Measurements from ENCODE around the gene SLCO3A1.
A peak's percentile ranks its signal among the peaks of the same experiment; 100 is the strongest.
"Not testable (repeated sequence)": the region's sequence is repeated elsewhere in the genome, so short reads cannot be mapped to it uniquely, and the experiment has no call there.

The SLCO3A1 gene

GRCh38 chr15:92068121-92068520, 214.6 kb downstream of the SLCO3A1 start:
- DNase-seq = no peak
- TF ChIP-seq POLR2A (IDR thresholded peaks at IDR 0.05; ENCODE audit: low read length) = no peak
- no peak for TF ChIP-seq GATA1 (IDR thresholded peaks at IDR 0.05; ENCODE audit: low read depth, low read length)

DNA sequence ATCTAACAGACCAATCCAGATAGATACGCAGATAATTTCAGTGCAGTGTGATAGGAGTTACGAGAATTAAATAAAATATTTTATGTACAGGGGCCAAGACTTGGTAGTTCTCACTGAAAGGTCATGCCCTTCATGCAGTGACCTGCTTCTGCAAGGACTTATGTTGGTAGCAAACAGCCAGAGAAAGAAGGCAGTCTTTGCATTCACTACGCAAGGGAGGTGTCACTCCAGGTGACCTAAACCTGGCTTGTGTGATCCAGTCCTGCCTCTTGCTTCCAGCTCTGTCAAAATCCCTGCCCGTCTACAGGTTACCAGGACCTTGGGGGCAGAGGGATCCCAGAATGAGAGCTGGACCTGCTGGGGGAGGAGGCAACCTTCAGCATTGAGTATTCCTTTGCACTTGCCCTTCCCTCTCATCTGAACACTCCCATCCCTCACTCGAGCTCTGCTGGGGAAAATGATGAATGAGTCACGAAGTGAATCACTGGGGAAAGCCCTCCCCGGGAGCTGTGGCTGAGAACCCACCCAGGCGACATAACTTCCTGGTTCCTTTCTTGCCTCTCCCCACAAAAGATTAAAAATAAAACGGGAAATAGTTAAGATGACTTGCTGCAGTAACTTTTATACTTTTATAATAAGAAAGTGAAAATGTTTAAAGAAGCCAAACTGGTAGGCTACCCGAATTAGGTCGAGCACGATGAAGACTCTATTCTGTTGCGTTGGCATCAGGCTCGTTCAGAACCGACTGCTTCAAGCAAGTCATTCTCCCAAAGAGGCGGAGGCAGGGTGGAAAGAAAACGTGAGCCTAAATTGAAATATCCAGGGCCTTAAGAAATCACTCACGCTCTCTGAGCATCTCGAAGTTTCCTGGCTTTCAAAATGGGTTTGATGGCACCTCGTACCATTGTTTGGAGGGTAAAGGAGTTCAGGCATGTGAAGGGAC, 216.1 kb downstream of the SLCO3A1 start:
- no peak for TF ChIP-seq GATA1 (IDR thresholded peaks at IDR 0.05; ENCODE audit: low read depth, low read length)
- TF ChIP-seq POLR2A (IDR thresholded peaks at IDR 0.05; ENCODE audit: low read length) = no peak
- DNase-seq = no peak

DNA sequence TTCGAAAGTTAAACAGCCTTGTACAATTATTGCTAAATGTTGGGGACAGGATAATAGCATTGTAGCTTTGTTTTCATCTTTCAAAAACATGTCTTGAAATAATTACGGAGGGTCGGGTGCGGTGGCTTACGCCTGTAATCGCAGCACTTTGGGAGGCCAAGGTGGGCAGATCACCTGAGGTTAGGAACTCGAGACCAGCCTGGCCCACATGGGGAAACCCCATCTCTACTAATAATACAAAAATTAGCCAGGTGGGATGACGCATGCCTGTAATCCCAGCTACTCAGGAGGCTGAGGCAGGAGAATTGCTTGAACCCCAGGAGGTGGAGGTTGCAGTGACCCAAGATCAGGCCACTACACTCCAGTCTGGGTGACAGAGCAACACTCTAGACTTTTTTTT, 216.7 kb downstream of the SLCO3A1 start:
- not testable (repeated sequence) for DNase-seq

DNA sequence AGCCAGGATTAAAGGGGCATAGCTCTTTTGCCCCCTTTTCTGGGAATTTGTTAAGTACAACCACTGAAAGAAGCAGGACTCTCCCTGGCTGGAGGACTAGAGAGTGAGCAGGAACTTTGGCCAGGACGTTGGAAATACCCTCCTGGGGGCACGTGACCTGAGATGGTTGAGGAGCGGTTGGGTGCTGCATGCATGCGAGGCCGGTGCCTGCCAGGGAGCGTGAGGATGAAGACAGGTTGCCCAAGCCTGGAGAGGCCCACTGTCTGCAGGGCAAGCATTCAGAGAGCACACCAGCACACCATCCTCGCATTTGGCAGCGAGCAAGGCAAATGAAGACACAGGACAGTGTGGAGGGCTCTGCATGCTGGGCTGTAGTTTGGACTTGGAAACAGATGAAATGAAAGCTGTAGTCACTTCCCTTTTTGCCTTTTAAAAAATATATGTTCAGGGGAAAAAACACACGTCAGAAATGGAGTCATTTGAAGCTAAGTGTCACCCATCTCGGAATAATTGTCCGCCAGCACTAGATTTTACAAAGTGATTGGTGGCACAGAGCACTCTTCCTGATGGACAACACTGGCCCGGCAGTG, 217.6 kb downstream of the SLCO3A1 start:
- TF ChIP-seq GATA1 (IDR thresholded peaks at IDR 0.05; ENCODE audit: low read depth, low read length) = no peak
- TF ChIP-seq POLR2A (IDR thresholded peaks at IDR 0.05; ENCODE audit: low read length) = no peak
- DNase-seq = no peak

DNA sequence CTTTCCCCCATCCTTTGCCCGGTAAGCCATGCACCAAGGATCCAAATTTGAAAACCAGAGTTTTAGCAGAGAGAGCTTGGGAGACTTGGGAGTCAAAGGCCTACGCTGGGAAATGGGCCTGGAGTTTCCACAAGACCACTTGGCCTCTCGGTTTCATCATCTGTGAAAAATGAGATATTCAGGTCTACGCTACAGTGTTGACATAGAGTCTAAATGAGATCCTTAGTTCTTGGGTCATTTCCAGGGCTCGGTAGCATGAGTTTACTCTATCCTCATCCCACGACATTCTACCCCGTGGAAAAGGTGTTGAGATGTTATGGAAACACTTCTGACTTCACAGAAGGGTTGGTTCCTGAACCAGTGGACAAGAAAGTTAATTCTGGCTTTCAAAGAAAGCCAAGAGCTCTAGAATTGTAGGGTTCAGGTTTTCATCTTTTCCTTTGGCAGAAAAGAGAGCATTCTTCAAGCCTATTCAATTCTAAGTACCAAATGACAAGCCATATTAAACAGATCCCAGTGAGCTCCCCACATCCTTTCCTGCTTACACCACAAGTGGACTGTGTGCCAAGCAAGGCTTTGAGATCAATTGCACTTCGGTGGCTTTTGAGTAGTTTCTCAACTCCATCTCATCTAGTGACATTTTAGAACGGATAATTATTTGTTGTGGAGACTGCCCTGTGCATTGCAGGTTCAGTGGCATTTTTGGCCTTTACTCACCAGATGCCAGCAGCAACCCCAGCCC, 219.7 kb downstream of the SLCO3A1 start:
- TF ChIP-seq GATA1 (IDR thresholded peaks at IDR 0.05; ENCODE audit: low read depth, low read length) (no peak), POLR2A (IDR thresholded peaks at IDR 0.05; ENCODE audit: low read length) (no peak)
- no peak for DNase-seq

- TF ChIP-seq GATA1 (IDR thresholded peaks at IDR 0.05; ENCODE audit: low read depth, low read length) (no peak), POLR2A (IDR thresholded peaks at IDR 0.05; ENCODE audit: low read length) (no peak)
- no peak for DNase-seq
These were observed 220.6 kb downstream of the SLCO3A1 start for GRCh38 chr15:92074101-92074500.

- no peak for TF ChIP-seq GATA1 (IDR thresholded peaks at IDR 0.05; ENCODE audit: low read depth, low read length)
- no peak for TF ChIP-seq POLR2A (IDR thresholded peaks at IDR 0.05; ENCODE audit: low read length)
- DNase-seq = no peak
These were observed 221.1 kb downstream of the SLCO3A1 start for GRCh38 chr15:92074646-92075045.

DNA sequence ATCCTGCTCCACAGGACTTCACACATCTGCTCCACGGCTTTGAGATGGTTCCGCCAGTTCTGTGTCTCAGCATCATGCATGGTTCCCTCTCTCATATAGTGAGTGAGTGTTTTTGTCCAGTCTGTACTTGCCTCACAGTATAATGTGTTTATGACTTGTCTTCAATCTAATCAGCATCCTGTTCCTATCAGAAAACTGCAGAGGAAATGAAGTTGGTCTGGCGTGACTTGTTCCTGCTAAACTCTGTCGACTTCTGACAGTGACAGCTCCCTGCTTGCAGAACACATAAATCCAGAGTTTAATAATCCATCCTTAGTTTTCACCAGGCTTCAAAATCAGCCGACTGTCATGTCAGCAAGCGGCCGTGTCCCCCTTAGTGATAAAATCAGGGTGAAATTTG, 222.3 kb downstream of the SLCO3A1 start:
- TF ChIP-seq POLR2A (IDR thresholded peaks at IDR 0.05; ENCODE audit: low read length) (no peak), GATA1 (IDR thresholded peaks at IDR 0.05; ENCODE audit: low read depth, low read length) (no peak)
- DNase-seq = no peak

DNA sequence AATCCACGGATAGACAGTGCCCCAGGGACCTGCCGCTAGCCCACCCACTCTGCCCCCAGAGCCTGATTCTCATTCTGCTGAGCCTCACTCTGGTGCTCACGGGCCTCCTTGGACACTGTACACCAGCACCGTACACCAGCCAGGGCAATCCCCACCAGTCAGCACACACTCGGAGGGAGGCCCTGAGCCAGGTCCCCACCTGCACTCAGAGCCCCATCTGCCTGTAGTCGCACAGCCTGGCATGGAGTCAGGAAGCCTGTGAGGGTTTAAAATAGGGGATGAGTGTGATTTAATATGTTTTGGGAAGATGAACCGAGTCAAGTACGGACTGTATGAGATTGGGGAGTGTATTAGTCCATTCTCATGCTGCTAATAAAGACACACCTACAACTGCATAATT, 223.0 kb downstream of the SLCO3A1 start:
- no peak for DNase-seq

GRCh38 chr15:92077353-92078085, 224.0 kb downstream of the SLCO3A1 start:
- peak; percentile 21 to 36 for DNase-seq

More for the DNA sequence above, 223.0 kb downstream of the SLCO3A1 start:
- TF ChIP-seq POLR2A (IDR thresholded peaks at IDR 0.05; ENCODE audit: low read length) = no peak
- TF ChIP-seq GATA1 (IDR thresholded peaks at IDR 0.05; ENCODE audit: low read depth, low read length) = no peak

DNA sequence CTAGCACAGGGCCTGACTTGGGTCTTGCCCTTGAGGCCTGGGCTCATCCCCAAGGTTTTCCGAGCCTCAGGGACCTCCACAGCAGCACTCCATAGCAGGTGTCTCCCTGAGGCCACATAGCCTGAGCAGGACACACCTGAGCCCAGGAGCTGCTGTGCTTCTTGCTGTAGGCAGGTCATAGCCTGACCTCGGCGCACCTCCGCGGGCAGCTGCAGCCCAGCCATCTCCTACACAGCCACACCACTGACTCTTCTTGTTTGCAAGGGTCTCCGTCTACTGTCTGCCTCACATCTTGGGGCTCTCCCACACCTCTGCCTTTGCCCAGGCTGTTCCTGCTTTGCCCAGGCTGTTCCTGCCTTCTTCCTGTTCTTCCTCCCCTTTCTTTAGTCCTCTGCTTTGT, 224.8 kb downstream of the SLCO3A1 start:
- DNase-seq = no peak
- TF ChIP-seq POLR2A (IDR thresholded peaks at IDR 0.05; ENCODE audit: low read length) (no peak), GATA1 (IDR thresholded peaks at IDR 0.05; ENCODE audit: low read depth, low read length) (no peak)

More at GRCh38 chr15:92077353-92078085, 224.0 kb downstream of the SLCO3A1 start:
- no peak for TF ChIP-seq POLR2A (IDR thresholded peaks at IDR 0.05; ENCODE audit: low read length)
- no peak for TF ChIP-seq GATA1 (IDR thresholded peaks at IDR 0.05; ENCODE audit: low read depth, low read length)

DNA sequence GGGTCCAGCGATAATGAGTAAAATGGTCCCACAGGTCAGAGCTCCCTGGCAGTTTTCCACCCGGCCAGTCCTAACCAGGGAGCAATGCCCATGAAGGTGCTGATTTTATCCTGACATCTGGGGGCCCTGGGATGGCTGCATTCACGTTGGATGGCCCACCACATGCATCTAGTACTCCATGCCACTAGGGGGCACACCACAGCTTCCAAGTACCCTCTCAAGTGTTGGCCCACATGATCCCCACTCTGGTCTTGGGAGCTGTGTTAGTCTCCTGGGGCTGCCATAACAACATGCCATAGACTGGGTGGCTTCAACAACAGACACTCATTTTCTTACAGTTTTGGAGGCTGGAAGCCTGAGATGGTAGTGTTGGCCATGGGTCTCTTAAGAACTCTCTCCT, 225.5 kb downstream of the SLCO3A1 start:
- TF ChIP-seq POLR2A (IDR thresholded peaks at IDR 0.05; ENCODE audit: low read length) (no peak), GATA1 (IDR thresholded peaks at IDR 0.05; ENCODE audit: low read depth, low read length) (no peak)

GRCh38 chr15:92079647-92080255, 226.2 kb downstream of the SLCO3A1 start:
- TF ChIP-seq POLR2A (IDR thresholded peaks at IDR 0.05; ENCODE audit: low read length) = no peak
- no peak for TF ChIP-seq GATA1 (IDR thresholded peaks at IDR 0.05; ENCODE audit: low read depth, low read length)
- DNase-seq = no peak

More for the DNA sequence above, 225.5 kb downstream of the SLCO3A1 start:
- DNase-seq = peak; percentile 32 to 54

Measured in erythroblast (primary cell).